ENCODE data around the gene RACK1.

GRCh38 chr5:181194489-181195248 is 49.0 kb downstream of the RACK1 start:
- TF ChIP-seq CTCF (IDR thresholded peaks at IDR 0.05) (no peak), EP300 (IDR thresholded peaks at IDR 0.05) (no peak), POLR2A (IDR thresholded peaks at IDR 0.05) (no peak), POLR2AphosphoS5 (IDR thresholded peaks at IDR 0.05) (no peak)
